GM12872 (cell line): ENCODE data around the gene CCDC188.

Experiments used
- CTCF ChIP-seq: IDR thresholded peaks from 3 replicates; pipeline ENCODE4 v1.5.1; 2011; ENCODE audit warnings: low read depth, mild to moderate bottlenecking, low read length, moderate library complexity; ENCODE audit not compliant: insufficient read depth

CCDC188 gene

DNA sequence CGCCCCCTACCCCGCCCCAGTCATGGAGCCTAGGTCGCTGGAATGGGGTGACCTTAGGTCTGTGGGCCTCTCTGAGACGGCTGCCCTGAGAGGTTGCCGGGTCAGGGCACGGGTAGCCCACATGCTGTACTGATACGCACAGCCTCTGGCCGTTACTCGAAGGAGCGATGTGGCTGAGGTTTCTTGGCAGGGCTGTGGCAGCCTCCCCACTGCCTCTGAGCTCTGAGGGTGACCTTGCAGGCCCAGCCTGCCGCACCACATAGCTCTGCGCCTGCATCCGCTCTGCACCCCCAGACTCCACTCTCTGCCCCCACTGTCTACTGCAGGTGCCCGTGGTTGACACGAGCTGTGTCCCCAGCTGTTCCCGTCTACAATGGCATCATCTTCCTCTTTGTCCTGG lies 12.0 kb downstream of the CCDC188 start:
- no peak for TF ChIP-seq CTCF

DNA sequence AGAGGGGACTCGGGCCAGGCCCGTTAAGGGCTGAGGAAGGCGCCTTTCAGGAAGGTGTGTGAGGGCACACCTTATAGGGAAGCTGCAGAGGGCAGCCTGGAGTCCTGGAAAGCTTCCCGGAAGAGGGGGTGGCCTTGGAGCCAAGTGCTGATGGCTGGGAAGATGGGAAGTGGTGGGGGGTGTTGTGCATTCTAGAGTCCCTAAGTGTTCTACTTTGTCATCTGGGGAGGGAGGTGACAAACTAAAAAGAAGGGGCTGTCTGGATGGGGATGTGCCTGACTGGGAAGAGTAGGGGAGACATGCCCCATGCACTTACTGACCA lies 12.5 kb downstream of the CCDC188 start:
- no peak for TF ChIP-seq CTCF

- no peak for TF ChIP-seq CTCF
Measured at GRCh38 chr22:20137671-20138416, 13.0 kb downstream of the CCDC188 start.

GRCh38 chr22:20137113-20137512 lies 13.7 kb downstream of the CCDC188 start:
- no peak for TF ChIP-seq CTCF

DNA sequence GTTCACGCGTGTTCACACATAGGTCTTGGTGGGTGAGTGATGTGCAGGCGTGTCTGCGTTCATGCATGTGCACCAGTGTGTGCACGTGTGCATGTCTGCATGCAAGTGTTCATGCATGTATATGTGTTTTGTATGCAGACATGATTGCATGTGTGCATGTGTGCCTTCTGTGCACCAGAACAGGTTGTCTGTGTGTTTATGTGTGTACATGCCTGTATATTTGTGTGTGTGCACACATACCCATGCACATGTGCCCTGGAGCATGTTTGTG lies 14.3 kb downstream of the CCDC188 start:
- TF ChIP-seq CTCF = no peak

GRCh38 chr22:20135806-20136602 lies 14.9 kb downstream of the CCDC188 start:
- TF ChIP-seq CTCF = no peak

DNA sequence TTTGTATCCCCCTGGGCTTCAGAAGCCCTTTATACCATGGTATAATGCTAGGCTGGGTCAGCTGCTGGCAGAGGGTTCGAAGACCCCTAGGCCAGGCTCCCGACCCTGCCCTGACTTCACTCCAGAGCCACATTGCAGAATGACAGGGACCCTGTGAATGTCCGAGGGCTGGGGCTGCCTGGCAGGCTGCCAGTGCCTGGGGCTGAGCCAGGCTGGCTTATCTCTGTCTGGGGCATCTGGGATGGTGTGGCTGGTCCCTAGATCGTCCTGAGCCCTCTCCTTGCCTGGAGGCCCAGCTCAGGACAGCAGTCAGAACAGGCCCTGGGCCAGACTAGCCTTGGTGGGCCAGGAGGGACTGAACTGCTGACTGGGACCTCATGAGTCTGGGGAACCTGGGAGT lies 15.6 kb downstream of the CCDC188 start:
- no peak for TF ChIP-seq CTCF
